Renal cortex interstitium (tissue), 11 donors: ENCODE measurements around the gene BRI3. TPM values are rescaled to one million over a fixed set of nuclear protein-coding genes. Genes with fewer than 3 reads are reported as not detected.

ENCODE experiments used
- DNase-seq, 11 donors: peaks; one replicate each; pipeline ENCODE4 v3.0.0-alpha.2; 2013; ENCODE audit warnings: low read depth in 9 of 11, low spot score in 4 of 11; ENCODE audit errors: extremely low read depth in 1 of 11
- polyA plus RNA-seq, 3 donors: library from polyadenylated mRNA; unstranded; fragments of 120-200 nt; gene quantifications; one replicate each; pipeline ENCODE4 v1.2.1, GENCODE V29; 2013; ENCODE audit not compliant: insufficient read length in 3 of 3

BRI3 gene
- polyA plus RNA-seq, 3 donors = 95.6 to 105 (median 104) TPM

- DNase-seq = no peak
These were observed 1.8 kb downstream of the BRI3 start for GRCh38 chr7:98283127-98283886.

GRCh38 chr7:98283887-98284222 lies 2.4 kb downstream of the BRI3 start:
- DNase-seq = no peak

GRCh38 chr7:98284335-98285036 lies 3.0 kb downstream of the BRI3 start:
- peak in 1 of 11 donors; percentile 13 for DNase-seq

- no peak for DNase-seq
These were observed 3.9 kb downstream of the BRI3 start for GRCh38 chr7:98285157-98286092.

GRCh38 chr7:98286093-98286539 lies 4.6 kb downstream of the BRI3 start:
- no peak for DNase-seq

GRCh38 chr7:98286701-98287485 lies 5.4 kb downstream of the BRI3 start:
- no peak for DNase-seq

GRCh38 chr7:98287486-98287959 lies 6.0 kb downstream of the BRI3 start:
- DNase-seq = no peak

GRCh38 chr7:98288064-98288823 lies 6.8 kb downstream of the BRI3 start:
- no peak for DNase-seq

- no peak for DNase-seq
These were observed 7.9 kb downstream of the BRI3 start for GRCh38 chr7:98289333-98289875.

GRCh38 chr7:98291717-98292116 lies 10.2 kb downstream of the BRI3 start:
- DNase-seq = no peak

GRCh38 chr7:98293265-98293664 lies 11.8 kb downstream of the BRI3 start:
- DNase-seq = no peak

- no peak for DNase-seq
These were observed 12.3 kb downstream of the BRI3 start for GRCh38 chr7:98293746-98294145.

GRCh38 chr7:98294326-98294725 lies 12.8 kb downstream of the BRI3 start:
- no peak for DNase-seq

GRCh38 chr7:98294798-98295382 lies 13.4 kb downstream of the BRI3 start:
- DNase-seq = peak in 2 of 11 donors; percentile 38 to 39

GRCh38 chr7:98295467-98296192 lies 14.1 kb downstream of the BRI3 start:
- DNase-seq = no peak

- DNase-seq = no peak
These were observed 15.3 kb downstream of the BRI3 start for GRCh38 chr7:98296833-98297232.
